ENCODE measurements around the gene BNC2.

Gene BNC2

GRCh38 chr9:16626577-16627130 lies 243.8 kb downstream of the BNC2 start:
- DNase-seq (ENCODE audit: low spot score): no peak

DNA sequence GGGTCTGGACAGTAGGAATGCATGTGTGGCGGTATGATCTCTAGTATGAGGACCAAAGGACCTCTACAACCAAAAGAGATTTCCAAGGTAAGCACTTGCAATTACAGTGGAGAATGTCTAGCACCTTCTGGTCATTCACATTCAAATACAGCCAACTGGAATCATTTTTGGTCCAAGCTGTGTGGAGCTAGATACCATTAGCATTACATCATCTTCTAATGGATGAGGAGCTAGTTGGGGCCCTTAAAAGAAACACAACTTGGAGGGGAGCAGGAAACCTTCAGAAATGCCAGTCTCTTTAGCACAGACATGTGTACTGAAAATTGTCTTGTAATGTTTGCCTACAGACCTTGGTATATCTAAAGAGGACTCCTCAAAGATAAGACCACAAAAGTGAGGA lies 244.7 kb downstream of the BNC2 start:
- no peak for DNase-seq (ENCODE audit: low spot score)

- DNase-seq (ENCODE audit: low spot score): no peak
Observed at GRCh38 chr9:16625161-16625631, 245.3 kb downstream of the BNC2 start.

DNA sequence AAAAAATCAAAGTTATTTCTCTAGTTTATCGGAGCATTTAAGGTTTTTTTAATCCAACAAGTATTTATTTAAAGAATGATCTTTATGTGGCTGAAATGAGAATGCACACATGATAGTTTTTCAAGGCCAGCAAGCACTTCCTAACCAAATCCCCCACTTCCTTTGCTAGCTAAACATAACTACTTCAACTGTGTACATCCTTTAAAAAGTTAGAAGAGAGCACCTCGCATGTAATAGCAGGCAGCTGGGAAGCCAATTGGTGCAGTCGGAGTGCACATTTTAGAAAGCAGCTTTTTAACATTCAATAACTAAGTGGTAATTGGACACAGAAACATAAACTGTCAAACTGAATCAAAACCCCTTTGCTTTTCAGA lies 245.7 kb downstream of the BNC2 start:
- no peak for DNase-seq (ENCODE audit: low spot score)

DNA sequence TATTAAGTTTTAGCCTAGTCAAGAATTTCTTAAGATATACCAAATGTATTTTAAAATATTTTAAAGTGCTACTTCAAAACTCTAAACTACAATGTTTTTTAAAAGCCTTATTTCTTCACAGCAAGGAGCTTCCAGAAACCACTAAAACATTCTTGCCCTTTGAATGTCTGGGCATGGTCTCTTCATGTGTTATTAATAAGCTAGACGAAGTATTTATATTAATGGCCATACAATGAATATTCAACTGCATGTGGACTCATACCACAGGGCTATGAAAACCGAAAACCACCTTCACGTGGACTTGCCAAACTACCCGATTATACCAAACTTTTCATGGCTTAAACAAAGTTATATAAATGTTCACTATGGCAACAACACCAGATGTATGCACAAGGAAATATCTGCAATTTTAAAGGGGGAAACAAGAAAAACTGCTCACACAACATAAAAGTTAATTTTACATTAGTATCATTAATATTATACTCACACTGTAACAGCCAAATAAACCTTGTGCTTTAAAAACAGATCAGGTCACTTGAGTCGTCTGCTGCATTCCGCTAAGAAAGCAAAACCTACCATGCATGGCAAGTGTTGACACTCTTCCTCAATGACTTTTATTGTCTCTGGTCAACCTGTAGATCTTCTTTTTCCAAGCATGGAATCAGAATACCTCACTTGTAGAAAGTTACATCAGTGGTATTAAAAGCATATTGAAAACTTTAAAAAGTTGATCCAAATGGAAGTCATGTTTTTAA lies 246.3 kb downstream of the BNC2 start:
- no peak for DNase-seq (ENCODE audit: low spot score)

DNA sequence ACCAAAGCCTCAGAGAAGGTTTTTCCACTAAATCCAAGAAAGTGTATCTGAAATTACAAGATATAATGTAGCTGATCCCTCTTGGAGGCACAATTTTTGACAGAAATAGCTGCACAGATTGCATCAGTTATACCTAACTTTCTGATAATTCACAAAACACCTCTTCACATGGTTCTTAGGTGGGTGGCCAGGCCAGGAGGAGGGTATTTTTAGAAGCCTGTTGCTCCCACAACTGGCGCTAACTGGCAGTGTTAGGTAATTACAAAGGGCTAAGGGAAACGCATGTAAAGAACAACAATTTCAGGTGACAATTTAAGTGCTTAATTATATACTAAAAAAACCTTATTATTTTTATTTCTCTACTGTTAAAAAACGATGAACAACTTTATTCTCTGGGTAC lies 247.9 kb downstream of the BNC2 start:
- no peak for DNase-seq (ENCODE audit: low spot score)

DNA sequence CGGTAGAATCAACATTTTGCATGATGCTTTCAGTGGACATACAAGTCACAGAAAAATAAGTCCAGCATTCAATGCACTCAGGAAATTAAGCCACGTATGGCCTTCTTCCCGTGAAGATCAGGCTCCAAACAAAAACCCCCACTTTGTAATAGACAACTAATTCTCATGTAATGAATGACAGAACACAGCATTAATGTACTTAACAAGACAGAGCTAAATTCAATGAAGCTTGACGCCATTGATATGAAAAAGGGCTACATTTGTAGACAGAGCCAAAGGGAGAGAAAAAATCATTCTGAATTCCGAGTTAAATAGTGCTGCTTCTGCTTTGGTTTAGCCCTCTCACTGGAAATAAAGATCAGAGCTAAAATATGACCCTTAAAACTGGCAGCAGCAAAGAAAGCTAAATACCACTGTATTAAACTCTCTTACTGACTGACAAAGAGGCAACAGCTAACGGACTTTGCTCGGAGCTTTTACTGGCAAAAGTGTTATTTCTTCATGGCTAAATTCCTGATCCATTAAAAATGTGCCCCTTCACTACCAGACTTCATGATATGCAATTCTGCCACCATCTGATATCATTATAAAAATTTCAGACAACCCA lies 250.5 kb downstream of the BNC2 start:
- no peak for DNase-seq (ENCODE audit: low spot score)

DNA sequence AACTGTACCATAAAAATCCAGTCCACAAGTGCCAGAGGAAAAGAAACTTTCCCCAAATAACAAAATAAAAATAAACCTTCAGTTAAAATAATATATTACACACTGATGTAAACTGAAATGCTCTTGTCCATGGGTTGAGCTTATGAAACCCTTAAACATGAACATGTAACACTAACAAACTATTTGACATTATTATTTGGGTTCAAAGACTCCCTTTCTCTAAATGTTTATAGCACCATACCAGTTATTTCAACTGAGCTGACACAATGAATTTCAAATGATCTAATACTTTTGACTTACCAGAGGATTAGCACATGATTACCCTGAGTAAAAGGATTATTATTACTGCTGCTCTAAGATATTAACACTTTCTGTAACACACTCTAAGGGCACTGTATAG lies 251.1 kb downstream of the BNC2 start:
- DNase-seq (ENCODE audit: low spot score): no peak

DNA sequence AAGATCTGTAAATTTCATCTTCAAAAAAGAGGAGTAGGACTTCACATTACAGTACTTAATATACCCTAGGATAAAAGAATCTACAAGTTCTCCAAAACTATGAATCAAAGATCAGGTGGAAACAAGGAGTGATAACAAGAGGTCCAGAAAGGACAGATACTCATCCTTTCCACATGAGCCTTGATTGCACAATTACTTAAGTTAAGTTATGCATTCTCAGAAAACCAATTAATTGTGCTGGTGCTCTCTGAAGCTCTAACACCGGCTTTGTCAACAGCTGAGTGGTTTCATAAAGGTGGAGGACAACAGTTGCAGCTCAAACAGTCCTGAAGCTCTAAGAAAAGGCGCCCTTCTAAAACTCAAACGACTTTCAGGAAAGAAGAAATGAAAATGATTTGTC lies 251.9 kb downstream of the BNC2 start:
- DNase-seq (ENCODE audit: low spot score): no peak

DNA sequence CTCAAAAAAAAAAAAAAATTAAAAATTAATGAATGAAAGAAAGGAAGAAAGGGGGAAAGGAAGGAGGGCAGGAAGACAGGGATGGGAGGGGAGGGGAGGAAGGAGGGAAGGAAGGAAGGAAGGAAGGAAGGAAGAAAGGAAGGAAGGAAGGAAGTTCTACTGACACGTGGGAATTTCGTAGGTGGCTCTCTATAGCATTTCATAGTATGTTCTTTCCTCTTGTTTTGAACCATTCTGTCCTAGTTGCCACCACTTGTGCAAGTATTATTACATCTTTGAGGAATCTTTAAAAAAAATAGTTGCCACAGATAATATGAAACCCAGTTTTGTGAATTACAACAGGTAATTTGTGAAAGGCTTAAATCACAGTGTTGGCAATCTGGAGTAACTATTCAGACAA lies 253.8 kb downstream of the BNC2 start:
- no peak for DNase-seq (ENCODE audit: low spot score)

DNA sequence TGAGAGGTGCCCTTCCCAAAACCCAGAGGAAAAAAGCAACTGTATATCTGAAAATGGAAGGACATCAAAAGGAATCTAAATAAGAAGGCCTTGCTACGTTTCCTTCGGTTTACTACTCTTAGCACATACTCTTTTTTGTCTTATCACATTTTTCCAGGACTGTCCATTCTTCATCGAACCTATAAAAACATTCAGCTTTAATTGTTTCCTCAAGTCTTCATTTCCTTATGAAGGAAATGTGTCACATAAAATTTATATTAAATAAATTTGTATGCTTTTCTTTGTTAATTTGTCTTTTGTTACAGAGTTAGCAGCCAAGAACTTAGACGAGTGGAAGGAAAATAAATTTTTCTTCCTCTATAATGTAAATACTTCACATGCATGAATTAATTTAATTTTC lies 255.0 kb downstream of the BNC2 start:
- no peak for DNase-seq (ENCODE audit: low spot score)

- DNase-seq (ENCODE audit: low spot score): no peak
Observed at GRCh38 chr9:16613605-16614004, 256.9 kb downstream of the BNC2 start.

- DNase-seq (ENCODE audit: low spot score): no peak
Observed at GRCh38 chr9:16613051-16613450, 257.4 kb downstream of the BNC2 start.

DNA sequence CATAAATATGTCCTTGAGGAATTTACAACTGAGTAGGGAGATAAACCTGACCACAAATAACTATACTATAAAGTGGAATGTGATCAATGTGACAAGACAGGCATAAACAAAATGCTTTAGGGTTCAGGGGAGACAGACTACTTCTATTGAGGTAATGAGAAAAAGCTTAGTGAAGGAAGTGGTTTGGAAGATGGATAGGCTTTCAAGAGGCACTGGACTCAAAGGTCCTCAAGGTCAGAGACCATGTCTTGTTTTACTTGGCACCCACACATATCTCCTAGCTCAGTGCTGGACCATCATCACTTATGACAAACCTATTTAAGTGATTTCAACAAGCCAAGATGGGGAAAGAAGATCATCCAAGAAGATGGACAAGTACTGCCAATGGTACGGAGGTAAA lies 257.8 kb downstream of the BNC2 start:
- DNase-seq (ENCODE audit: low spot score): no peak

DNA sequence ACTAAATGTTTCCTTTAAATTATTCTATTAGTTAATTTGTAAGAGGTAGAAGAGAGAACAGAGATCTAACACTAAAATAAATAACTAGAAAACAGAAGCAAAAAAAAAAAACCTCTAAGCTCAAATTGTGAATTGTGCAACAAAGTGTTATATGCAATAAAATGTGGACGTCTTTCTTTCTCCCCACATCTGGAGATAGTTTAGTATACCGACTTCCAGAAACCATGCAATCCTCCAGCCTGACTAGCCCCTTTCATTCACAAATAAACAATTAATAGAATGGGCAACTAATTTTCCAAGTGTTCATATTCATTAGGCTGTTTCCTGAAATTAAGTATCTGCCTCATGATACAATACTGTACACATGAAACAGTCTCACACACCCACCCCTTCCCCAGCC lies 258.5 kb downstream of the BNC2 start:
- no peak for DNase-seq (ENCODE audit: low spot score)

DNA sequence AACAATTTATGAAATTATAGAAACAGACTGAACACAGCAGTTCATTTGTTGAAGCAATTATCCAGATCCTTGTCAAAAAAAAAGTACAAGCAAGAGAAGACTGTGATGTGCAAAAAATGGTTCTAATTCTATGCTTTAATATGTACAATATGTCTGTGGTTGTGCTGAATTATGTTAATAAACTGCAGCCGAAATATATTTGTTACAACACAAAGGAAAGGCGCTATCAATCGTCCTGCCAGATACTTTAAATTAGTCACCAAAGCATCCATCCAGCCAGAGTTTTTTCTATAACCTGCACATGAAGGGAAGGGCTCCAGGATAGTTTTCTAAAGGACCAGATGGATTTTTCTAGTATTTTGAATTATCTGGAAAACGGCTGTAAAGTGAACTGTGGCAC lies 259.5 kb downstream of the BNC2 start:
- no peak for DNase-seq (ENCODE audit: low spot score)

GRCh38 chr9:16610538-16610937 lies 259.9 kb downstream of the BNC2 start:
- no peak for DNase-seq (ENCODE audit: low spot score)

GRCh38 chr9:16608906-16609305 lies 261.6 kb downstream of the BNC2 start:
- no peak for DNase-seq (ENCODE audit: low spot score)

DNA sequence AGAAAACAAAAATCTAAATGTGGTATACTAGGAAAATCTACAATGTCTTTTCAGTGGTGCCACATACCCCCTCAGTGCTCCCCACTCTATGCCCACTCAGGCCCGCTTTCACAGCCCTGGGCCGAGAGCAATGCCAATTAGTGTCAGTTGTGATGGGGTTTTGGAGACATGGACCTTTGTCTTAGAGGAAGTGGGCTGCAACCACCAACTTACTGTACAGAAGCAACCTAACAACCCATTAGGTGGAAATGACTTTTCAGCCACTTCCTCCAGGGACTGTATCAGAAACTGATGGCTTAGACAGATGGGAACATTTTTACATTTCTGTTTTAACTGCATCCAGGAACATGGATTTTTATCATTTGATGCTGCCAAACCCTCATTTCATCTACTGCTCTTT lies 268.0 kb downstream of the BNC2 start:
- no peak for DNase-seq (ENCODE audit: low spot score)

GRCh38 chr9:16601991-16602390 lies 268.5 kb downstream of the BNC2 start:
- no peak for DNase-seq (ENCODE audit: low spot score)

GRCh38 chr9:16598316-16598715 lies 272.2 kb downstream of the BNC2 start:
- DNase-seq (ENCODE audit: low spot score): no peak

DNA sequence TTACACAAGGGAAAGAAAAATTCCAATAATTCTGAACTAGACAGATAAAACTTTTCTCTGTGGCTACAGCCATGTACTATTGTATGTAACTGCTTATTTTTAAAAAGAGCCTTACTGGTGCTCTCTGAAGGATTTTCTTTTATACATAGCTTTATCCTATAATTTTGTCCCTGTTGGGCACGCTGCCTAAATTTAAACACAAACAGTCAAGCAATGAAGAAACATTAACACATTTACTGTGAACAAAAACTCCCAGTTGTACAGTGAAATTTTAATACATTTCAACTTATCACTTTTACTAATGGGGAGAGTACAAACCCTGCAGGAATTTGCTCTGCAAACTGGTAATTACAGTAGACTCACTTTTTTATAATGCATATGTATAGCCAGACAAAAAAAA lies 273.3 kb downstream of the BNC2 start:
- DNase-seq (ENCODE audit: low spot score): no peak

DNA sequence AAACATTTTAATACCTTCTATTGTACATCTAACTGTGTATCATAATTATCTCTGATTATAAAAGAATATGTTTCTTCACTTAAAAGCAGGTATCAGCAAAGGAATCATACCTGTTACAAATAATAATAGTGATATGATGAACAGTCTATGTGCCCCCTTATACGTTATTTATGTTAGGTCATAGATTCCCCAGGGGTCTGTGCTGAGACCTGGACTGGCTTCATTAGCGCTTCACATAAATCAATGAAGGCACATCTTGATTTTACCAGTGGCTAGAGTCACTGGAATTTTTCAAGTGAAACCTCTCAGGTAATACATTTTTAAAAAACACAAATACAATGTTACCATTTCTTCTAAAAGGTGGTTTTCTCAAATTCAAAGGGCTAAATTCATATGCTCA lies 275.2 kb downstream of the BNC2 start:
- no peak for DNase-seq (ENCODE audit: low spot score)

GRCh38 chr9:16594787-16595186 lies 275.7 kb downstream of the BNC2 start:
- no peak for DNase-seq (ENCODE audit: low spot score)

Measured in LoVo (cell line).